Neutrophil (primary cell): ENCODE data around the gene ARHGAP6.

Experiments used
- H3K27ac ChIP-seq: fragments of 200-600 bp; sonication (generic); 2 replicates; pipeline ENCODE4 v1.5.1; 2016; ENCODE audit warnings: mild to moderate bottlenecking, moderate library complexity
- H3K27me3 ChIP-seq: fragments of 200-600 bp; sonication (generic); 2 replicates; pipeline ENCODE4 v1.6.0; 2016; ENCODE audit warnings: mild to moderate bottlenecking
- H3K36me3 ChIP-seq: fragments of 200-600 bp; sonication (generic); 2 replicates; pipeline ENCODE4 v1.5.1; 2017
- H3K4me1 ChIP-seq, 2 experiments: fragments of 200-600 bp in 1 of 2; sonication (generic) in 1 of 2; 1 replicate in 1 of 2; 2 replicates in 1 of 2; pipeline versions ENCODE4 v1.5.1 to v1.6.1; 2013 to 2016; ENCODE audit warnings: low read depth in 1 of 2, low read length in 1 of 2, mild to moderate bottlenecking in 1 of 2, moderate library complexity in 1 of 2; ENCODE audit not compliant: control insufficient read depth in 1 of 2, insufficient read depth in 1 of 2
- H3K4me3 ChIP-seq, 2 experiments: fragments of 200-600 bp in 1 of 2; sonication (generic) in 1 of 2; 1 replicate in 1 of 2; 2 replicates in 1 of 2; pipeline ENCODE4 v1.5.1; 2013 to 2016; ENCODE audit warnings: low read depth in 1 of 2, low read length in 1 of 2, mild to moderate bottlenecking in 1 of 2, moderate library complexity in 1 of 2
- H3K9me3 ChIP-seq: fragments of 200-600 bp; sonication (generic); 2 replicates; pipeline ENCODE4 v1.5.1; 2016
- CTCF ChIP-seq: fragments of 200-600 bp; sonication (generic); IDR thresholded peaks from 2 replicates; pipeline ENCODE4 v1.5.1; 2016; ENCODE audit warnings: antibody characterized with exemption

The ARHGAP6 gene

GRCh38 chrX:11097933-11098332 lies 567.8 kb downstream of the ARHGAP6 start:
- Histone ChIP-seq H3K27me3 (no peaks in the 10 kb centered on the region), H3K36me3 (no peaks in the 10 kb centered on the region)
- TF ChIP-seq CTCF = no peak

GRCh38 chrX:11089802-11090201 lies 575.9 kb downstream of the ARHGAP6 start:
- Histone ChIP-seq H3K36me3 (no peaks in the 10 kb centered on the region), H3K27me3 (no peaks in the 10 kb centered on the region)
- no peak for TF ChIP-seq CTCF

More at GRCh38 chrX:11097933-11098332, 567.8 kb downstream of the ARHGAP6 start:
- Histone ChIP-seq H3K4me3 (no peak overlapping the region), H3K4me1 (no peaks in the 10 kb centered on the region), H3K9me3 (no peaks in the 10 kb centered on the region), H3K27ac (no peak overlapping the region)

More at GRCh38 chrX:11089802-11090201, 575.9 kb downstream of the ARHGAP6 start:
- Histone ChIP-seq H3K4me3 (no peak overlapping the region), H3K4me1 (no peaks in the 10 kb centered on the region), H3K27ac (no peak overlapping the region), H3K9me3 (no peaks in the 10 kb centered on the region)
